ENCODE measurements around the gene RPL35. TPM values are rescaled to one million over a fixed set of nuclear protein-coding genes. Genes with fewer than 3 reads are reported as not detected.

Gene RPL35
- total RNA-seq, 4 donors from 2014 or later, result 913 to 5,275 (median 2,170) TPM

DNA sequence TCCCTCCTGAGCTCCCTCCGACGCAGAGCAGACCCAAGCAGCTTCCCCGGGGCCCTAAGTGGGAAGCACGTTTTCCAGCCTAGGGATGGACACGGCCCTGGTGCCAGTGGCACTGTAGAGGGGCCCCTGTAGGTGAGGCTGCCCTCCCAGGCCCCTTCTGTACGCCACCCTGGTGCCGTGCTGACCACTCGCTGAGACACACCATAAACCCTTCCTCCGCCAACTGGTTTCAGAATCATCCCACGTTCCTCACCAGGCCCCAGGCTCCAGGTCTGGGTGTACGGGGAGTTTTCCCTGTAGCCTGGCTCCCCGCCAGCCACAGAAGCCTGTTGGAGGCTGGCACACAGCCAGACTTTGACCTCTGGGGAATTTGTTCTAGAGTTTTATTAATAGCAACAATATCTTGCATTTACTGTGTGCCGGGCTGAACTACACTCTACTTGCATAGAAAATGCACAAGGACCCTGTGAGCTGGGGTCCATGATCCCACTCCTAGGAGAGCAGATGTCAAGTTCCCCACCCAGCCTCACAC is 26.7 kb downstream of the RPL35 start:
- Histone ChIP-seq H3K27me3 (no peaks in the 10 kb centered on the region), H3K9me3 (no peaks in the 10 kb centered on the region), H3K4me1 (peaks cover 0 to 4% of the 10 kb centered on the region in 2 donors), H3K27ac (peak overlapping the region in 1 of 2 donors; percentile 4), H3K4me3 (no peak overlapping the region), H3K36me3 (no peaks in the 10 kb centered on the region)
- intact Hi-C loops (cut with DNase I; ENCODE audit: low total_unique reads), result no loop called here
- TF ChIP-seq, protein P1, sequence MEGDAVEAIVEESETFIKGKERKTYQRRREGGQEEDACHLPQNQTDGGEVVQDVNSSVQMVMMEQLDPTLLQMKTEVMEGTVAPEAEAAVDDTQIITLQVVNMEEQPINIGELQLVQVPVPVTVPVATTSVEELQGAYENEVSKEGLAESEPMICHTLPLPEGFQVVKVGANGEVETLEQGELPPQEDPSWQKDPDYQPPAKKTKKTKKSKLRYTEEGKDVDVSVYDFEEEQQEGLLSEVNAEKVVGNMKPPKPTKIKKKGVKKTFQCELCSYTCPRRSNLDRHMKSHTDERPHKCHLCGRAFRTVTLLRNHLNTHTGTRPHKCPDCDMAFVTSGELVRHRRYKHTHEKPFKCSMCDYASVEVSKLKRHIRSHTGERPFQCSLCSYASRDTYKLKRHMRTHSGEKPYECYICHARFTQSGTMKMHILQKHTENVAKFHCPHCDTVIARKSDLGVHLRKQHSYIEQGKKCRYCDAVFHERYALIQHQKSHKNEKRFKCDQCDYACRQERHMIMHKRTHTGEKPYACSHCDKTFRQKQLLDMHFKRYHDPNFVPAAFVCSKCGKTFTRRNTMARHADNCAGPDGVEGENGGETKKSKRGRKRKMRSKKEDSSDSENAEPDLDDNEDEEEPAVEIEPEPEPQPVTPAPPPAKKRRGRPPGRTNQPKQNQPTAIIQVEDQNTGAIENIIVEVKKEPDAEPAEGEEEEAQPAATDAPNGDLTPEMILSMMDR (IDR thresholded peaks at IDR 0.05), result no peak
- TF ChIP-seq POLR2A (IDR thresholded peaks at IDR 0.05), result no peak
- peak in 1 of 2 donors; percentile 70 for DNase-seq

DNA sequence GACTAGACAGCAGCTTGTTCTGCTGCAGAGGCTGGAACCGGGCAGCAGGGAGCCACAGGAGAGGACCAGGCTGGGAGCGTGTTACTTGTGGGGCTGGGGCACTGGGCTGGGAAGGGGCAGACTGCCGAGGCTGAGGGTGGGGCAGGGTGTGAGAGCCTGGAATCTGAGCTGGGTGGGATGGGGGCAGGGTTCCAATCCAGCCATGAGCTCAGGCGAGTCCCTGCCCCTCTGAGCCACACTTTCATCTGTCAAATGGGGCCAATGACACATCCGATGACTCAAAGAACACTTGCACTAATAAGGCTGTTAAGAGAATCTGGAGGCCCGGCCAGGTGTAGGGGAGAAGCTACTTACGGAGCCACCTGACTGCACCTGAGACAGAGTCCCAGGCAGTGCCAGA is 27.2 kb downstream of the RPL35 start:
- H3K27ac ChIP-seq, result peak overlapping the region in 1 of 2 donors; percentile 4
- H3K27me3 ChIP-seq, result no peaks in the 10 kb centered on the region
- TF ChIP-seq, protein P1 (IDR thresholded peaks at IDR 0.05), result no peak
- no peak for TF ChIP-seq POLR2A (IDR thresholded peaks at IDR 0.05)
- no peak overlapping the region for H3K4me3 ChIP-seq
- intact Hi-C loops (cut with DNase I; ENCODE audit: low total_unique reads), result no loop called here
- no peak for DNase-seq
- H3K36me3 ChIP-seq, result no peaks in the 10 kb centered on the region
- H3K9me3 ChIP-seq, result no peaks in the 10 kb centered on the region
- peaks cover 0 to 4% of the 10 kb centered on the region in 2 donors for H3K4me1 ChIP-seq

DNA sequence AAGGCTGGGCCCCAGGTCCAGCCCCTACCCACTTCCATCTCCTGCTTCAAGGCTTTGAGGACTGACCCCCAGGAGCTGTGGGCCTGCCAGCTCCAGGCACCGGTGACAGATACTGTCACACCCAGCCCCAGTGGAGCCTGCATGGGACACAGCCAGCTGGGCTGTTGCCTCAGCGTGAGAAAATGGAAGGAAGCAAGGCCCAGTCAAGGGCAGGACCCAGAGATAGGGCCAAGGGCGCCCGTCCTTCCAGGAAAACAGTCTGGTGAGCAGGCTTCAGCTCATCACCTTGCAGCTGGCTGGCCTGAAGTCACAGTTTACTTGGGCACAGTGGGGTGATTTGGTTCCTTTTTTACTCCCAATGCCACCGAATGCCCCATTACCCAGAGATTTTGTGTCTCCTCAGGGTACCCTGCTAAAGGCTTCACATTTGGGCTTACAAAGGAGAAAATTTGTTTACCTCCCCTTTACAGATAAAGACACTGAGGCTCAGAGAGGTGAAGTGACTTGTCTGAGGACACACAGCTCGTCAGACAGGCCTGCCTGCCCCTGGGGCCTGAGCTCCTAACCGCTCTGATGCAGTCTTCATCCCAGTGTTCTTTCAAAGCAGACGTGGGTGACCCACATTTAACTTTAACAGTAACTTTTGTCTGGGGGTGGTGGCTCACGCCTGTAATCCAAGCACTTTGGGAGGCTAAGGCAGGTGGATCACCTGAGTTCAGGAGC is 30.0 kb downstream of the RPL35 start:
- no peak for TF ChIP-seq POLR2A (IDR thresholded peaks at IDR 0.05)
- TF ChIP-seq, protein P1 (IDR thresholded peaks at IDR 0.05), result no peak
- no peaks in the 10 kb centered on the region for H3K9me3 ChIP-seq
- H3K27ac ChIP-seq, result peak overlapping the region; percentile 80 to 88
- H3K4me1 ChIP-seq, result peaks cover 0 to 4% of the 10 kb centered on the region in 2 donors
- no peaks in the 10 kb centered on the region for H3K27me3 ChIP-seq
- H3K4me3 ChIP-seq, result no peak overlapping the region
- no peak for DNase-seq
- intact Hi-C loops (cut with DNase I; ENCODE audit: low total_unique reads), result no loop called here
- no peaks in the 10 kb centered on the region for H3K36me3 ChIP-seq

DNA sequence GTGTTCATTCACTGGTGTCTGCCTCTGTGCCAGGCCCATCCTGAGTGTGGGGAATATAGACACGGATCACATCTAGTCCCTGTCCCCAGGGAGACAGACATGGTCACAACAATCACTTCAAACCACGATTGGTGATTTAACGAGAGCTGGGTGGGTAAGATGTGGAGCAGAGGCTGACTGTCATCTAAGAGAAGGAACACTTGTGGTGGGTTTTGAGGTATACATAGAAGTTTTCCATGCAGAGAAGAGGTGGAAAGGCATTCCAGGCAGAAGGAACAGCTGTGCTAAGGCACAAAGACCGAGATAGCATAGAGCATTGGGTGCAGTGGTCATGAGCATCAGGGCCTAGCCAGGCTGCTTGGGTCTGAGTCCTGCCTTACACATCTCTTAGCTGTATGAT is 31.2 kb downstream of the RPL35 start:
- Histone ChIP-seq H3K4me1 (peaks cover 0 to 4% of the 10 kb centered on the region in 2 donors), H3K27ac (no peak overlapping the region), H3K9me3 (no peaks in the 10 kb centered on the region), H3K27me3 (no peaks in the 10 kb centered on the region), H3K36me3 (no peaks in the 10 kb centered on the region), H3K4me3 (no peak overlapping the region)
- no peak for DNase-seq
- TF ChIP-seq, protein P1 (IDR thresholded peaks at IDR 0.05), result no peak
- no peak for TF ChIP-seq POLR2A (IDR thresholded peaks at IDR 0.05)
- intact Hi-C loops (cut with DNase I; ENCODE audit: low total_unique reads), result no loop called here

DNA sequence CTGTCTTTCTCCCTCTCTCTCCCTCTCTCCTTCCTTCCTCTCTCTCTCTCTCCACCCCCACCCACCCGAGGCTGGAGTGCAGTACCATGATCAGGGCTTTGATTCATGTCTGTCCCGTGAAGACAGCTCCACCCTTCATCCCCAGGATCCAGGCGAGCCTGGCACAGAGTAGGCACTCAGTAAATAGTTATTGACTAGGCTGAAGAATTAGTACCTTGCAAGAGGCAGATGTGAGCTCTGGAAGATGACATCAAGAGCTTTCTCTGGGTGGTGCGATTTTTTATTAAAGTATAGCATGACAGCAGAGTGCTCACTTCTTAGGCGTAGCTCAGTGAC is 32.5 kb downstream of the RPL35 start:
- no peak for DNase-seq
- intact Hi-C loops (cut with DNase I; ENCODE audit: low total_unique reads), result no loop called here
- no peaks in the 10 kb centered on the region for H3K9me3 ChIP-seq
- H3K4me1 ChIP-seq, result no peaks in the 10 kb centered on the region
- H3K27me3 ChIP-seq, result no peaks in the 10 kb centered on the region
- H3K27ac ChIP-seq, result no peak overlapping the region
- no peak overlapping the region for H3K4me3 ChIP-seq
- no peaks in the 10 kb centered on the region for H3K36me3 ChIP-seq
- no peak for TF ChIP-seq POLR2A (IDR thresholded peaks at IDR 0.05)
- TF ChIP-seq, protein P1 (IDR thresholded peaks at IDR 0.05), result no peak
